Mucosa of stomach (tissue), 1 donor: ENCODE data around the gene ZNF512.
"Not testable (repeated sequence)": the region's sequence is repeated elsewhere in the genome, so short reads cannot be mapped to it uniquely, and the experiment has no call there.

Experiments
- H3K27me3 ChIP-seq: one replicate; pipeline ENCODE4 v1.7.0; 2013; ENCODE audit warnings: mild to moderate bottlenecking, low read length; ENCODE audit not compliant: control insufficient read depth, insufficient read depth
- H3K36me3 ChIP-seq: one replicate; pipeline ENCODE4 v1.7.0; 2013; ENCODE audit warnings: low read length; ENCODE audit not compliant: control insufficient read depth, insufficient read depth
- H3K4me1 ChIP-seq: one replicate; pipeline ENCODE4 v1.7.0; 2013; ENCODE audit warnings: mild to moderate bottlenecking, low read length; ENCODE audit not compliant: control insufficient read depth, insufficient read depth
- H3K4me3 ChIP-seq: one replicate; pipeline ENCODE4 v1.7.0; 2013; ENCODE audit warnings: low read length
- H3K9ac ChIP-seq: one replicate; pipeline ENCODE4 v1.7.0; 2013; ENCODE audit warnings: mild to moderate bottlenecking, low read length, moderate library complexity
- H3K9me3 ChIP-seq: one replicate; pipeline ENCODE4 v1.7.0; 2013; ENCODE audit warnings: mild to moderate bottlenecking, low read length, moderate library complexity; ENCODE audit not compliant: control insufficient read depth
- donor health status: Pancreatic carcinoma.

ZNF512 gene

GRCh38 chr2:27626323-27626722 is 43.5 kb downstream of the ZNF512 start:
- H3K27me3 ChIP-seq, H3K9ac ChIP-seq, H3K4me3 ChIP-seq, H3K9me3 ChIP-seq, H3K36me3 ChIP-seq: not testable (repeated sequence)
- H3K4me1 ChIP-seq, result peaks cover 11% of the 10 kb centered on the region

GRCh38 chr2:27626921-27627320 is 44.1 kb downstream of the ZNF512 start:
- not testable (repeated sequence) for H3K27me3 ChIP-seq, H3K36me3 ChIP-seq

GRCh38 chr2:27627963-27628766 is 45.3 kb downstream of the ZNF512 start:
- Histone ChIP-seq H3K9me3 (no peaks in the 10 kb centered on the region), H3K36me3 (no peaks in the 10 kb centered on the region), H3K4me1 (peaks cover 11% of the 10 kb centered on the region), H3K9ac (peak overlapping the region; percentile 94), H3K4me3 (peak overlapping the region; percentile 85), H3K27me3 (no peaks in the 10 kb centered on the region)

More at GRCh38 chr2:27626921-27627320, 44.1 kb downstream of the ZNF512 start:
- H3K9ac ChIP-seq, H3K4me3 ChIP-seq, H3K9me3 ChIP-seq: not testable (repeated sequence)
- H3K4me1 ChIP-seq, result peaks cover 11% of the 10 kb centered on the region

GRCh38 chr2:27628767-27629709 is 46.2 kb downstream of the ZNF512 start, which contains the start of the genes CCDC121 and GPN1:
CCDC121 (minus strand) TSS chr2:27629012; CDS start chr2:27627799, 1,213 bp downstream.
GPN1 (plus strand) TSS chr2:27629050; CDS start chr2:27629059, 9 bp downstream.
- H3K4me1 ChIP-seq, result peaks cover 11% of the 10 kb centered on the region

GRCh38 chr2:27630257-27630656 is 47.4 kb downstream of the ZNF512 start:
- not testable (repeated sequence) for H3K4me3 ChIP-seq, H3K9ac ChIP-seq, H3K36me3 ChIP-seq, H3K9me3 ChIP-seq, H3K27me3 ChIP-seq
- H3K4me1 ChIP-seq, result peaks cover 11% of the 10 kb centered on the region

More at GRCh38 chr2:27628767-27629709, 46.2 kb downstream of the ZNF512 start, which contains the start of the genes CCDC121 and GPN1:
- H3K36me3 ChIP-seq, result no peaks in the 10 kb centered on the region
- H3K4me3 ChIP-seq, result peak within 1 kb of the TSS; percentile 85
- no peaks in the 10 kb centered on the region for H3K9me3 ChIP-seq
- H3K27me3 ChIP-seq, result no peaks in the 10 kb centered on the region
- H3K9ac ChIP-seq, result peak within 1 kb of the TSS; percentile 94

GRCh38 chr2:27634291-27634690 is 51.4 kb downstream of the ZNF512 start:
- Histone ChIP-seq H3K36me3 (no peaks in the 10 kb centered on the region), H3K9me3 (no peaks in the 10 kb centered on the region), H3K4me3 (no peak overlapping the region), H3K27me3 (no peaks in the 10 kb centered on the region), H3K4me1 (peaks cover 5% of the 10 kb centered on the region), H3K9ac (no peak overlapping the region)

GRCh38 chr2:27636766-27637165 is 53.9 kb downstream of the ZNF512 start:
- Histone ChIP-seq H3K9ac (no peak overlapping the region), H3K27me3 (no peaks in the 10 kb centered on the region), H3K4me3 (no peak overlapping the region), H3K4me1 (no peaks in the 10 kb centered on the region), H3K36me3 (peaks cover 7% of the 10 kb centered on the region), H3K9me3 (no peaks in the 10 kb centered on the region)

GRCh38 chr2:27638037-27638637 is 55.3 kb downstream of the ZNF512 start:
- no peaks in the 10 kb centered on the region for H3K4me1 ChIP-seq
- H3K27me3 ChIP-seq, result no peaks in the 10 kb centered on the region
- no peak overlapping the region for H3K4me3 ChIP-seq
- no peak overlapping the region for H3K9ac ChIP-seq
- no peaks in the 10 kb centered on the region for H3K9me3 ChIP-seq
- H3K36me3 ChIP-seq, result peaks cover 7% of the 10 kb centered on the region

- H3K4me3 ChIP-seq, result no peak overlapping the region
- no peaks in the 10 kb centered on the region for H3K9me3 ChIP-seq
- peaks cover 7% of the 10 kb centered on the region for H3K36me3 ChIP-seq
- no peak overlapping the region for H3K9ac ChIP-seq
- H3K4me1 ChIP-seq, result no peaks in the 10 kb centered on the region
- H3K27me3 ChIP-seq, result no peaks in the 10 kb centered on the region
Measured at GRCh38 chr2:27638709-27639108, 55.9 kb downstream of the ZNF512 start.

- H3K36me3 ChIP-seq, result peaks cover 7% of the 10 kb centered on the region
- no peak overlapping the region for H3K9ac ChIP-seq
- no peaks in the 10 kb centered on the region for H3K9me3 ChIP-seq
- H3K27me3 ChIP-seq, result no peaks in the 10 kb centered on the region
- H3K4me1 ChIP-seq, result no peaks in the 10 kb centered on the region
- no peak overlapping the region for H3K4me3 ChIP-seq
Measured at GRCh38 chr2:27640722-27641245, 57.9 kb downstream of the ZNF512 start.

GRCh38 chr2:27645197-27645596 is 62.4 kb downstream of the ZNF512 start:
- no peak overlapping the region for H3K9ac ChIP-seq
- H3K36me3 ChIP-seq, result no peaks in the 10 kb centered on the region
- H3K4me3 ChIP-seq, result no peak overlapping the region
- H3K9me3 ChIP-seq, result no peaks in the 10 kb centered on the region
- no peaks in the 10 kb centered on the region for H3K4me1 ChIP-seq
- no peaks in the 10 kb centered on the region for H3K27me3 ChIP-seq
